GM18870 (cell line): Measurements from ENCODE around the gene MAP7D1.

Experiments used
- ATAC-seq: cut with Tn5 transposase; IDR thresholded peaks from one replicate; pipeline ENCODE4 v1.9.1; 2021; ENCODE audit warnings: moderate library complexity; ENCODE audit not compliant: unreplicated experiment

MAP7D1 gene

DNA sequence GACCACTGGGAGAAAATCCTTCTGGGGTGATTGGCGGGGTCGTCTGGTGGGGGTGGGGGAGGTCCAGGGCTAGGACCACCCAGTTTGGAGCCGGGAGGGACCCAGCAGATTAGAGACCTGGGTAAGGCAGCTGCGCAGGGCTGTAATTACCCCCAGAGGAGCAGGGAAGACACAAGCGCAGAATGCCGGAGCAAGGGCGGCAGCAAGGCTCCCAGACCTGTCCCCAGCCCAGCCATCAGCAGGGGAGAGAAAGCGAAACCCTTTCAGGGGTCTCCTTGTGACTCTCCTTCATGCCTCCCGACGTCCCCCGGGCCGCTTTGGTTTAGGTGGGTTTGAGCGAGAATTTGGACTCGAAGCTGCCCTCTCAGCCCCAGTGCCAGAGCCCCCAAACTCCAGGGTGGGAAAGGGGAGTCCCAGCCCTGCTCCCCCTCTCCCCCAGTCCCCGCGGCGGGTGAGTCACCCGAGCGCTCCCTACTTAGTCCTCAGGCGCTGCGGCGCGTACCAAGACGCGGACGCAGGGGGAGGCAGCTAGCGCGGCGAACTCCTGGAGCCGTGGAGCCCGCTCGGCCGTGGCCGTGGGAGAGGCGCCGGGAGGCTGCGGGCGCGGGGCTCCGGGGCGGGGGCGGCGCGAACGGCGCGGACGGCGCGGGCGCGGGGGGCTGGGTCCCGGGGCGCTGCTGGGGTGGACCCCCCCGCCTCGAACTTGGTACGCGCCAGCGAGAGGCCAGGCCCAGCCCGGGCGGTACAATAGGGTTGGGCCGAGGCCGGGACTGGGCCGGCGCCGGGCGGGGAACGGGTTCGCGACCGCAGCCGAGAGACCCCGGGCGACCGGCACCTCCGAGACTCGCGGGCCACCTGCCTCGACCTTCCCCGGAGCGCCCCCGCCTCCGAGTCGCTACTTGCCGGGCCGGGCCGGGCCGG is at the start of gene MAP7D1:
Gene MAP7D1 (plus strand): TSS at position 753 of the 921 bp plus-strand sequence. CDS start 258 bp downstream, outside the sequence.
- ATAC-seq = no peak

DNA sequence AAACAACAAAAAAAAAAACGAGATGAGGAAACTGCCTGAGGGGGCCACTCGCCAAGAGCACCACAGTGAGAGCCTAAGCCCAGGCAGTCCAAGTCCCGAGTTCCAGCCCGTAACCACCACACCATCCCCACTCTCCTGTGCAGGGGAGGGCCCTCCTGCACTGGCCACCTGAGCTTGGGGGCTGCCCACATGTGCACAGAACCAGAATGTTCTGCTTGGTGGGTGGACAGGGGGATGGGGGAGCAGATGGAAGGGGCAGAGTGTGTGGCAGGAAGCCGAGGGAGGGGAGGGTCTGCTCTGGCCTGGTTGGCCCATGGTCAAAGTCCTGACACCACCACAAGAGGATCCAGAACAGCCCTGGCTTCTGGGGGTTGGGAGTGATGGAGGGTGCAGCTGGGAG is 49.7 kb upstream of the MAP7D1 start:
- ATAC-seq = no peak

DNA sequence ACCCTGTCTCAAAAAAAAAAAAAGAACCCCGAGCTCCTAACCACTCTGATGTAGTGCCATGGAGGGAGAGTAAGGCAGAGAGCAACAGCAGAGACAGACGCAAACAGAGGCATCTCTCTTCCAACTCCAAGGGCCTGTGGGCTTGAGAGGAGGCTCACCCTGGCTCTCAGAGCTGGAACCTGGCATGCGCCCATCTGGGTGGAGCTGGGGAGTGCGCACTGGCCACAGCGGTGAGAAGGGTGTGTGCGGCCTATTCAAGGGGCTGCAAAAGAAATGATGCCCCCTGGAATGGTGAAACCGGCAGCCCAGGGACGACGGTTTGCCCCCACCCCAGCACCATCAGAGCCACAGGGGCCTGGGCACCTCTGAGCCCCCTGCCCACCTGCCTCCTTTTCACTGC is 48.6 kb upstream of the MAP7D1 start:
- ATAC-seq = no peak

DNA sequence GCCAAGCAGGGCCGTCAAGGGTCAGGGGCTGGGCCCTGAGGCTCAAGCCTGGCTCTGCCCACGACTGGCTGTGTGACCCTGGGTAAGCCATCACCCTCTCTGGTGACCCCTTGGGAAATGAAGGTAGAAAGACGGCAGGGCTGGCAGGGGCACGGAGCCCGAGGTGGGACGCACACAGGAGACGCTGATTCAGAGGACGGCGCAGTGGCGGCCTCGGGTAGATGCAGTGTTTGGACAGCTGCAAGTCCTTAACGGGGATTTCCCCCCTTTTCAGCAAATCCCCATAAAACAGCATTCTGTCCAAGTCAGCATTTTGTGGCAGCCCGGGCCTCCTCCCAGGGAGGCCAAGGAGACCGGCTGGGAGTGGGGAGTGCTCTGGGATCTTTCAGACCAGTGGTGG is 47.6 kb upstream of the MAP7D1 start:
- ATAC-seq = no peak

DNA sequence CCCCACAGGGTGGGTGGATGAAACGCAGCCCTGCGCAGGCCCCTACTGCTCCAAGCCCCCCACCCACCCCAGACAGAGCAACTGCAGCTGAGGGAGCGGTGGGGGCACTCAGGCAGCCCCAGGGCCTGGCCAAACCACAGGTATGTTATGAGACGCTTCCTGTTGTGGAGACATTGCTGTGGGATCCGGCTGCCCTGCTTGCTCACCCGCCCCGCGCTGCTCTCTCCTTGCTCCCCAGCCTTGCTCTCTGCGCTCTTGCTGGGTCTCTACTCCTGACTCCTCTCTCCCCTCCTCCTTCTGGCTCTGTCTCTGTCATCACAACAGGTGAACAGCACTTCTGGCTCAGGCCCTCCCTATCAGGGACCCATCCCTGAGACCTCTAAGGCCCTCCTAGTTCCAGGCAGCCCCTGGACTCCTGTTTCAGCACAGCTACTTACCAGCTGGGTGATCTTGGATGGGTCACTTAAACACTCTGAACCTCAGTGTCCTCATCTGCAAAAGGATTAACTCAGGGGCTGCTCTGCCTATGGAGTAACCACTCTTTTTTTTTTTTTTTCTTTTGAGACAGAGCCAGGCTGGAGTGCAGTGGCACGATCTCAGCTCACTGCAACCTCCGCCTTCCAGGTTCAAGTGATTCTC is 46.8 kb upstream of the MAP7D1 start:
- no peak for ATAC-seq

DNA sequence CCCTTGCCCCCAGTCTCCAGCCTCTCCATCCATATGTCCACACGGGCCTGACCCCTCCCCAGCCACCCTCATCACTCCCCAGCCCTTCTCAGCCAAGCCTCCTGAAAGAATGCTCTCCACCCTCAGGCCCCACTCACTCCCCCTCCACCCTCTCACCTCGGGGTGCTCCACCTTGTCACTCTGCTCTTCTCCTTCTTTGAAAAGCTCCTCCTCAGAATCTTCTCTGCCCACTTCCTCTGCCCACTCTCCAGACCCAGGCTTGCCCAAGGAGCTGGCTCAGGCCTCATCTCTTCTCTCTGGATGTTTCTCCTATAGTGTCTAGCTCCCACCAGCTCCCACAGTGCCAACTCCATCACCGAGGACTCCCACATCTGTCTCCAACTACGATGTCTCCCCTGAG is 44.8 kb upstream of the MAP7D1 start:
- no peak for ATAC-seq

DNA sequence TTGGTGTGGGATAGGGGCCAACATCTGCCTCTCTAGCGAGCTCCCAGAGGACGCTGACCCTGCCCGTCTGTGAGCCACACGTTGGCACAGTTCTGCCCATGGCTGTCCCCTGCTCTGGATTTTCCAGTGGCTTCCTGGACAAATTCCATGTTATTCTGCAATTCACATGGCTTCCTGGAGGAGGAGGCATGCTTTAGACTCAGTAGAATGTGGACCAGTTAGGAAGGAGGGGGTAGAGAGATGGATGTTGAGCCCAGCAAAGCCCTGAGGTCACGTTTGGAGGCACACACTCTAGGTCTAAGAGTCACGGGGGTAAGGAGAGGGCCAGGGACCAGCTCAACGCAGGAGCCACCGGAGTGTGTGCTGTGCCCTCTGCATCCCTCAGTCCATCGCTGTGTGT is 43.1 kb upstream of the MAP7D1 start:
- ATAC-seq = no peak

DNA sequence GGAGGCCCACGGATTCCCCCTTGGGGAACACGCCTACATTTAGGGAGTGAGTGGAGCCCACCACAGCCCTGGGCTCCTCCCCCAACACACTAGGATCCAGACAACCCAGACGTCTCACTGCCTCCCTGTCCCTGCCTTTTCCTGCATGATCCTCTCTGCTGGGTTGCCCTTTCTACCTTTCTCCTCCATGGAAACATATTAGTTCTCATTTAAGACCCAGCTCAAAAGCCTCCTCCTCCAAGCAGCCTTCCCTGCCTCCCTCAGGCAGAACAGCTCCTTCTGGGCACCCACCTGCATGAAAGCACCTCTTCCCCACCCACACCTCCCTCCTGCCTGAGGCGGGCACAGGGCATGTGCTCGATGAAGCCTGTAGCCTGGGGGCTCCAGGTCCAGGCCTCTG is 41.6 kb upstream of the MAP7D1 start:
- ATAC-seq = no peak

DNA sequence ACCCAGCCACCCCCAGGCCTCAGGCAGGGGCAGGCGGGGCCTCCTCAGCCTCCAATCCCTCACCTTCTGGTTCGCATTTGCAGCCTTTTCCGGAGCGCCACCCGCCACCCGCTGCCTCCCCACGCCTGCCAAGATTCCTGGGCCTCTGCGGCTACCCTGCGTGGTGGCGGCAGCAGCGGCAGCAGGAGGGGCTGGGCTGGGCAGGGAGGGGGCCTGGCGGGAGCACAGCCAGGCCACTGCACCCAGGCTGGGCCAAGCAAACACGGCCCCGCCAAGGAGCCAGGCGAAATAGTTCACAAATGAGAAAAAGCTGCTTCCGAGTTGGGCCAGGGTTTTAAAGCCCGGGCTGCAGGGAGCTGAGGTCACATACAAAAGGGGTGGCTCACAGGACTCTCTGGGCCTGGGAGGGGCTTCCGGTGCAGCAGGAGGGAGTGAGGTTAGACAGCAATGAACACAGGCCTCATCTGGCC is 40.7 kb upstream of the MAP7D1 start:
- ATAC-seq = no peak

DNA sequence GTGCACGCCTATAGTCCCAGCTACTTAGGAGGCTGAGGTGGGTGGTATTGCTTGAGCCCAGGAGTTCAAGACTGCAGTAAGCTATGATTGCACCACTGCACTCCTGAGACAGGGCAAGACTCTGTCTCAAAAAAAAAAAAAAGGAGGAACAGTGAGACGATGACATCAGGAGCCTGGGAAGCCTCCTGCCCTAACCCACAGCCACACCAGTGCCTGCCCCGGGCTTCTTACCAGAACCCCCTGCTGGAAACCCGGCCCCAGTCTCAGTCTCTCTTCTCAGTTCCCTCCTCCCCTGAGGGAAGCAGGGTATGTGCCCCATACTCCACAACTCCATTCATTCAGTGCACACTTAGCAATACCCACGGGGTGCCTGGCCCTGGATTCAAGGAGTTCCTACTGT is 40.0 kb upstream of the MAP7D1 start:
- ATAC-seq = no peak

DNA sequence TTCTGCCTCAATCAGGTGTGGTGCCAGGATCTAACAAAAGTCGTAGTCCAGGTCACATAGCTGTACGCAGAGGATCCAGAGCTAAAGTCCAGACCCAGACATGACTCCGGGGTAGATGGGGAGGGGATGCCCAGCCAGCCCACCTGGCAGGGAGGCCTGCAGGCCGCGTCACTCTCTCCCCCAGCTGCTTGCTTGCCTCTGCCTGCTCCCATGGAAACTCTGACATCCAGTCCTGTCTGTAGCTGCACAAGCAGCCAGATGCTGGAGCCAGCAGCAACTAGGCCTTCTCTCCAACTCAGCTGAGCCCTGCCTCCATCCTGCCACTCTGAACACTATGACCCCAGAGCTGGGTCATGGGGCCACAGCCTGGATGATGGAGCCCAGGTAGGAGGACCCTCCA is 39.1 kb upstream of the MAP7D1 start:
- ATAC-seq = no peak

DNA sequence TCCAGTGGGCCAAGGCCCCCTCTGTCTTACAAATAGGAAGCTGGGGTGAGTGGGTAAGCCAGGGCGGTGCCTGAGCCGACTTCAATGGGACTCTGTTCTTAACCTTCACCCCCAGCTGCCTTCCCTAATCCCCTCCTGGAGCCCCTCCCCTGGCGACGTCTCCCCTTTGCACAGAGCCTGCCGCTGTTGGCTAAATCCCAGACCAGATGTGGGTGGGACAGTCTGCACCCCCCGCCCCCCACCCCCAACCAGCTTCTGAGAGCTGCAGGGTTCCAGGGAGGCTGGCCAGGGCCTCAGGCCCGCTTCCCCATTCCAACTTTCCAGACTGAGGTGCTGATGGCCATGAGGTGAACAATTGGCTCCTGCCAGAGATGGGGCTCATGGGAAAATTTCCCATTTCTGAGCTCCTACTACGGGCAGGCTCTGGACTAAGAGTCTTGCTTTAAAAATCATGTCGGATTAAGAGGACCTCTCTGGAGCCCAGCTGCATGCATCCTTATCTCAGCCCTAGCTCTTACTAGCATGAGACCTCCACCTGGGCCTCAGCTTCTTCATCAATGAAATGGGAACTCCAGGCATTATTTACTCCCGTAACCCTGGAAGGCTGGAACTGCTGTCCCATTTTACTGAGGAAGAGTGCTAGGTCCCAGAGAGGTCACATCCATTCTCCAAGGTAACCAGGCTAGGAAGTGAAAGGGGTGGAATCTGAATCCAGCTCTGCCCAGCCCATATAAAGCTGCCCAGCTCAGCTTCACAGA is 37.3 kb upstream of the MAP7D1 start:
- no peak for ATAC-seq

DNA sequence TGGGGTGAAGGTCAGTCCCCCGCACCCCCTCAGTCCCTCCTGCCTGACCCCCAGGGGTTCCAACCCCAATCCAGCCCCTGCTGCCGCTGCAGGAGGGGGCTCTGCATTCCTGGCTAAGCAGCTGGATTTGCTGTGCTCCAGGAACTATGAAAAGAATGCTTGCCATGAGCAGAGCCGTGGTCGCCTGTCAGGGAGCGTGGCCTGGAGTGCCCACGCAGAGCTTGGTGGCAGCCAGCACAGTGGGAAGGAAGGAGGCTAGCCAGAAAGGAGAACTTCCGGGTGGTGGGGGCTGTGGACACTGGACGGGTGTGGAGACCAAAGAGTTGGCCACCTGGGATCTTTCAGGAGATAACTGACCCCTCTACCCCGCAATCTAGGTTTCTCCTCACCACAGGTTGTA is 36.5 kb upstream of the MAP7D1 start:
- ATAC-seq = no peak

DNA sequence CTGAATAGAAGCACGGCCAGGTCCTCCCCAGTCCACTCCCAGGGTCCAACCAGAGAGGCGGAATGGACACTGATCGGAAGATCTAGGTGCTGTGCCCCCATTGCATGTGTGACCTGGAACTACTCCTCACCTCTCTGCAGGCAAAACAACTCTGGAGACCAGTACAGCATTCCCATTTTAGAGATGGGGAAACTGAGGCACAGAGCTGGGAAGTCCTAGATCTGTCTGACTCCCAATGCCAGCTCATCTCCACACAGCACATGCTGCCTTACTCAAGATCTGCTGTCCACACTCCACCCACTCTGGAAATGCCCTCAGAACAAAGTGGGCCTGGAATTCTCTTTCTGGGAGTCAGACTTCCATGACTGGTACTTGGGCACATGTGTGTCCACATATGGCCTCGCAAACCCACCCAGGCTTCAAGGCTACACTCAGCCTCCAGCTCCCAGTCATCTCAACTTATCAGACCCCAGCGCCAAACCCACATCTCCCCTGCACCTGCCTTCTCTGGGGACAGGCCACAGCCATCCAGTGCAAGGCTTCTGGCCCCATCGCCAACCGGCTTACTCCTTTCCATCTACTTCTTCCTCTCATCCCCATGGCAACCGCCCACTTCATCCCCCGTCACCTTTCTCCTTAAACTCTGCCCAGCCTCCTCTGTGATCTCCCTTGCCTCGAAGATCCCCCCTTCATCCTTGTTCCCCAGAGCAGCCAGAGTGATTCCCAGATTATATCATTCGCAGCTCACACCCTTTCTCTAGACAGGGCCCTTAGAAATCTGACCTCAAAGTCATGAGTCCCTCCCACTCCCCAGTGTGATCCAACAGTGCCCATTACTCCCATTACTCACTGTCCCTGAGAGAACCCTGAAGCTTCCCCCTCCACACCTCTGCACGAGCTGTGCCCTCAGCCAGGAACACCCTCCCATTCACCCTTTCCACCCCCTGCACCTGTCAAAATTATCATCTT is 33.6 kb upstream of the MAP7D1 start:
- ATAC-seq = no peak

DNA sequence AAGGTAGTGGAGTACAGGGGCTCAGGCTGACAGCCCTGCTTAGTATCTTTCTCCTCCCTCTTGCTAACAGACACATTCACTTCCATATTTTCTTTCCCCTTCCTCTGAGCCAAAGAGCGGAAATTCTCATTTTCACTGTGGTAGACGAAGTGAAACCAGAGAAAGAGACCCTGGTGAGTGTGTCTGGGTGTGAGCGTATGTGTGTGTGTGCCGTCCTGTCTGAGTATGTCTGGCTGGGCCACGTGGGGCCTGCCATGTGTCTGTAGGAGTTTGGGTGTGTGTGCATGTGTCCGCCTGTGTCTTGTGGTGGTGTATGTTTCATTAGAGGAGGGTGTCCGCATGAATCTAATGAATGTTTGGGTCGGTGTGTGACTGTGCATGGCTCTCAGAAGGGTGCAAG is 32.6 kb upstream of the MAP7D1 start:
- no peak for ATAC-seq

DNA sequence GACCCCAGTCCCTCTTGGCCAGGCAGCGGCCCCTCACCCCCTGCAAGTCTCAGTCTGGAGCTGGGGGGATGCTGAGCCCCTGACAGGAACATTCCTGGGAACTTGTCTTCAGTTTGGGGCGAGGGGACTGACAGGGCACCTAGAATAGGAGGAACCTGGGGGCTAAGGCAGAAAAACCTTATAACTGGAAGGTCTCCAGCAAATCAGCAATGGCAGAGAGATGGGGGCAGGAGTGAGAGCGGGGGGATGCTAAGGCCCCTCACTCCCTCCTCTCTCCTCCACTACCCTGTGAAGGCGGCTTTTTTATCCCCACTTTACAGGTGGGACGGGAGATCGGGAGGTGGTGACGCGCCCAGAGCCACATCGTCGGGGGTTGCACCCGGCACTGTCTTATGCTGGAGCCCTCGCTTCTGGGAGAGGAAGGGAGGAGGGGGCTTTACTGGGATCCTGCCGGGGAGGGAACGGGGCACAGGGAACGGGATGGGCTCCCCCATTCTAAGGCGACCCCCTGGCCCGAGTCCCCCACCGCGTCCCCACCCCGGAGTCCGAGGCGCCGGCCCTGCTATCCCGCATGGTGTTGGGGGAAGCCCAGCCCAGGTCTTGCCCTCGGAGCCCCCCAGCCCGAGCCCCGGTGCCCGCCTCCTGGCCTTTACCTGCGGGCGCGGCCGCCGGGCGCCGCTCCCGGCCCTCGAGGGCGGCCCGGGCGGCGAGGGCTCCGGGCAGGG is 31.4 kb upstream of the MAP7D1 start:
- no peak for ATAC-seq

DNA sequence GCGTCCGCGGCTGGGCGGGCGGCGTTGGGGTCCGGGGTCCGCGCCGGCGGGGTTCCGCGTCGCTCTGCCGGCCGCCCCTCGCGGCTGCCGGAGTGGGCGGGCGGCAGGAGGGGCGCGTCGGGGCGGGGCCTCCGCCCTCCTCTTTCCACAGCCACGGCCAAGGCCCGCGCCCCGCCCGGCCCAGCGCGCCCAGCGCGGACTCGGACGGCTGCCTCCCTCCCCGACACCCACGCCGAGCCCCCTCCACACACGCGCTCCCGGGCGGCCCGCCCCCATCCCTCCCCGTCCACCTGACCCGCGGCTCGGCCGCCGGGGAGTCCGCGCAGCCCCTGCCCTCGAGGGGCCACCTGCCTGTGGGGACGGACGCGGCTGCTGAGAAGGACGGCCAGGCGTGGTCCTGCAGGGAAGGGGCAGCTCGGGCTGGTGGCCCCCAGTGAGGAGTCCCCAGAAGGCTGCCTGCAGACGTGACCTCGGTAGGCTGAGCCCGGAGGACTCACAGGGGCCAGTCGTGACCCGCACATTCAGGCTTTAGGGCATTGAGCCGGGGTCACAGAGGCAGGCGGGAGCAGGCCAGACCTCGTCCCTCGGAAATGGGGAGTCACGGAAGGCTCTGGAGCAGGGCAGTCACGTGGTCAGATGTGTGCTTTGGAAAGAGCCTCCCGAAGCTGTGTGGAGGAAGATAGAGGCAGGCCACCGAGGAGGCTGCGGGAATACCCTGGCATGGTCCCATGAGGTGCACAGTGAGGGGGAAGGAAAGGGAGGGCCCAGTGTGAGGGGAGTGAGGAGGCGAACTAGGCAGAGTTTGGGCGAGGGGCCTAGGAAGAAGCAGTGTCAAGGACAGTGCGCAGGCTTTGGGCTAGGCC is 30.6 kb upstream of the MAP7D1 start, which contains the start of gene COL8A2:
Gene COL8A2 (minus strand): TSS at position 94 of the 863 bp plus-strand sequence. CDS start 24,980 bp downstream, outside the sequence.
- no peak for ATAC-seq

DNA sequence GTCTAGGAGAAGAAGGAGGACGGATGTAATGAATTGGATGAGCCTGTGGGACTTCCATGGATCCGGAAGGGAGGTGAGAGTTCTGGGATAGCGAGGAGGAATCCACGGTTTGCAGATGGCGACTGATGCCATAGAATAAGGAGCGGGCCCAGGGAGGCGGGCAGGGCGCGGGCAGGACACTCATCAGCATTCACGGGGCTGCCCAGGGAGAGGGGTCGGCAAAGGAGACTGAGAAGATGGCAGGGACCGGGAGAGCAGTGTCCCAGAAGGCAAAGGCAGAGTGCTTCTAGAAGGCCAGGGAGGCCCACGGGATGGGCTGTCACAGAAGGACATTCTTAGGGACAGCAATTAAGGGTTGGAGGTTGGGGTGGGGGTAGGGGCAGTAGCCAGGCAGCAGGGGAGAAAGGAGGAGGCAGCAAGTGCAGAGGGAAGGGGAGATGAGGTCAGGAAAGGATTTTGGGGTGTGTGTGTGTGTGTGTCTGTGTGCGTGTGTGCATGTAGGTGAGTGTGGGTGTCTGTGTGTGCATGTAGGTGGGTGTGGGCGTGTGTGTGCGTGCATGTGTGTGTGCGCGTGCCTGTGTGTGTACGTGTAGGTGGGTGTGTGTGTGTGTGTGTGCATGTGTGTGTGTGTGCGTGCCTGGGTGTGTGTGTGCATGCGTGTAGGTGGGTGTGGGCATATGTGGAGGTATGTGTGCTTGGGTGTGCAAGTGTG is 29.8 kb upstream of the MAP7D1 start:
- no peak for ATAC-seq
